ENCODE results near the gene MRPL33. TPM values are rescaled to one million over a fixed set of nuclear protein-coding genes. Genes with fewer than 3 reads are reported as not detected.

The MRPL33 gene
- total and polyA plus RNA-seq, 4 donors, result 31.2 to 130 (median 41.0) TPM

DNA sequence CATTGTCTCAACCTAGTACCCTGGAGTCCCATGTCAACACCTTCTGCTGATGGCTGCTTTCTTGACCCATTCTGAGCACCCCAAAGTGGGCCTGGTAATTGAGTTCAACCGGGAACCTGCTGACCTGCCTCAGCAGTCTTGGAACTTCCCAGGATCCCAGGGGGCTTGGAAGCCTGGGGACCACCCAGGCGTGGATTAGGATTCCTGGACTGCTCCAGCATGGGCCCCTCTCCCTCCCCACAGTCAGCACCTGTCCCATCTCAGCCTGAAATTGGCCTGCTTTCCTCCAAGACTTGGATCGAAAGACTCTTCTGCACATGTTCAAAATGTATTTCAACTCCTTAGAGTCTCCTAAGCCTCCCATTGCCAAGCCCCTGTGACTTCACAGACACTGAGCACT lies 15.4 kb upstream of the MRPL33 start:
- no peak overlapping the region for H3K9ac ChIP-seq (ENCODE audit: low read depth in 1 of 2, low read length in 2 of 2)
- no peak for DNase-seq (ENCODE audit: low spot score)
- H3K27ac ChIP-seq (ENCODE audit: low read depth in 1 of 2, low read length in 2 of 2), result no peak overlapping the region
- peaks cover 7 to 40% (median 28%) of the 10 kb centered on the region in 4 donors for H3K4me1 ChIP-seq (ENCODE audit: control insufficient read depth in 4 of 4, insufficient read depth in 4 of 4, low read length in 3 of 4)
- no peaks in the 10 kb centered on the region for H3K36me3 ChIP-seq (ENCODE audit: control insufficient read depth in 4 of 4, insufficient read depth in 3 of 4, low read depth in 1 of 4, low read length in 3 of 4)
- H3K9me3 ChIP-seq (ENCODE audit: control insufficient read depth in 4 of 4, low read length in 3 of 4), result no peaks in the 10 kb centered on the region
- 96% methylated on average over 3 of the region's 3 CpGs for WGBS
- no peaks in the 10 kb centered on the region for H3K27me3 ChIP-seq (ENCODE audit: control insufficient read depth in 4 of 4, insufficient read depth in 4 of 4, low read length in 3 of 4)
- H3K4me3 ChIP-seq (ENCODE audit: low read depth in 1 of 3, low read length in 3 of 3), result no peak overlapping the region
- no peak for TF ChIP-seq FOXA1 (IDR thresholded peaks at IDR 0.05)
- no peak for TF ChIP-seq GABPA (IDR thresholded peaks at IDR 0.05 in 1 of 2, conservative IDR thresholded peaks at IDR 0.05 in 1 of 2)
- TF ChIP-seq MAX (IDR thresholded peaks at IDR 0.05), result no peak
- no peak for TF ChIP-seq HNF4G (IDR thresholded peaks at IDR 0.05)
- no peak for TF ChIP-seq TAF1 (conservative IDR thresholded peaks at IDR 0.05)
- no peak for TF ChIP-seq EGR1 (IDR thresholded peaks at IDR 0.05; ENCODE audit: low read depth in 2 of 2)
- TF ChIP-seq, protein P1, sequence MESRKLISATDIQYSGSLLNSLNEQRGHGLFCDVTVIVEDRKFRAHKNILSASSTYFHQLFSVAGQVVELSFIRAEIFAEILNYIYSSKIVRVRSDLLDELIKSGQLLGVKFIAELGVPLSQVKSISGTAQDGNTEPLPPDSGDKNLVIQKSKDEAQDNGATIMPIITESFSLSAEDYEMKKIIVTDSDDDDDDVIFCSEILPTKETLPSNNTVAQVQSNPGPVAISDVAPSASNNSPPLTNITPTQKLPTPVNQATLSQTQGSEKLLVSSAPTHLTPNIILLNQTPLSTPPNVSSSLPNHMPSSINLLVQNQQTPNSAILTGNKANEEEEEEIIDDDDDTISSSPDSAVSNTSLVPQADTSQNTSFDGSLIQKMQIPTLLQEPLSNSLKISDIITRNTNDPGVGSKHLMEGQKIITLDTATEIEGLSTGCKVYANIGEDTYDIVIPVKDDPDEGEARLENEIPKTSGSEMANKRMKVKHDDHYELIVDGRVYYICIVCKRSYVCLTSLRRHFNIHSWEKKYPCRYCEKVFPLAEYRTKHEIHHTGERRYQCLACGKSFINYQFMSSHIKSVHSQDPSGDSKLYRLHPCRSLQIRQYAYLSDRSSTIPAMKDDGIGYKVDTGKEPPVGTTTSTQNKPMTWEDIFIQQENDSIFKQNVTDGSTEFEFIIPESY (IDR thresholded peaks at IDR 0.05), result no peak
- no peak for TF ChIP-seq JUND (IDR thresholded peaks at IDR 0.05)
- no peak for TF ChIP-seq ATF3 (IDR thresholded peaks at IDR 0.05)
- TF ChIP-seq, protein P2, sequence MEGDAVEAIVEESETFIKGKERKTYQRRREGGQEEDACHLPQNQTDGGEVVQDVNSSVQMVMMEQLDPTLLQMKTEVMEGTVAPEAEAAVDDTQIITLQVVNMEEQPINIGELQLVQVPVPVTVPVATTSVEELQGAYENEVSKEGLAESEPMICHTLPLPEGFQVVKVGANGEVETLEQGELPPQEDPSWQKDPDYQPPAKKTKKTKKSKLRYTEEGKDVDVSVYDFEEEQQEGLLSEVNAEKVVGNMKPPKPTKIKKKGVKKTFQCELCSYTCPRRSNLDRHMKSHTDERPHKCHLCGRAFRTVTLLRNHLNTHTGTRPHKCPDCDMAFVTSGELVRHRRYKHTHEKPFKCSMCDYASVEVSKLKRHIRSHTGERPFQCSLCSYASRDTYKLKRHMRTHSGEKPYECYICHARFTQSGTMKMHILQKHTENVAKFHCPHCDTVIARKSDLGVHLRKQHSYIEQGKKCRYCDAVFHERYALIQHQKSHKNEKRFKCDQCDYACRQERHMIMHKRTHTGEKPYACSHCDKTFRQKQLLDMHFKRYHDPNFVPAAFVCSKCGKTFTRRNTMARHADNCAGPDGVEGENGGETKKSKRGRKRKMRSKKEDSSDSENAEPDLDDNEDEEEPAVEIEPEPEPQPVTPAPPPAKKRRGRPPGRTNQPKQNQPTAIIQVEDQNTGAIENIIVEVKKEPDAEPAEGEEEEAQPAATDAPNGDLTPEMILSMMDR (IDR thresholded peaks at IDR 0.05; ENCODE audit: low read depth, low read length, missing input control), result no peak
- no peak for TF ChIP-seq RXRA (IDR thresholded peaks at IDR 0.05)
- no peak for TF ChIP-seq REST (IDR thresholded peaks at IDR 0.05)
- TF ChIP-seq YY1 (IDR thresholded peaks at IDR 0.05), result no peak
